ENCODE measurements around the gene DLL4.

Gene DLL4

DNA sequence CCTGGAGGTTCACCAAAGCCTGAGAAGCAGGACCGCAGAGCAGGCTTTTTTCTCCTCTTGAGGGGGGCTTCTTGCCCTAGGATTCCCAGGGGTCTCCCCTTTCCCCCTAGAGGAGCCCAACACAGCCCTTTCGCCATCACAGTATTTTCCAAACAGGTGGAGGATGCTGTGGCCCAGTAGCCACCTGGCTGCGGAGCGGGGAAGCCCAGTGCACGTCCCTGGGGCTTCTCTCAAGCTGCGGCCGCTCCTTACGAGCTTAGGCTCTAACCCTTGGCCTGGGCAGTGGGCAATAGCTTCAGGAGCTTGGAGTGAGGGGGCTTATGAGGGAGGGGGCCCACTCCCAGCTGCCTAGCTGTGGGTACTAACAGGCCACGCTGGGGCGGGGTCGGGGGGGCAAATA lies 11.6 kb upstream of the DLL4 start:
- no peaks in the 10 kb centered on the region for H3K9me3 Mint-ChIP-seq
- no peaks in the 10 kb centered on the region for H3K36me3 Mint-ChIP-seq (ENCODE audit: low read depth)
- H3K4me1 Mint-ChIP-seq, result no peaks in the 10 kb centered on the region
- peaks cover 27% of the 10 kb centered on the region for H3K27me3 Mint-ChIP-seq (ENCODE audit: low read depth)
- no peak overlapping the region for H3K4me3 Mint-ChIP-seq
- TF ChIP-seq, protein P1, sequence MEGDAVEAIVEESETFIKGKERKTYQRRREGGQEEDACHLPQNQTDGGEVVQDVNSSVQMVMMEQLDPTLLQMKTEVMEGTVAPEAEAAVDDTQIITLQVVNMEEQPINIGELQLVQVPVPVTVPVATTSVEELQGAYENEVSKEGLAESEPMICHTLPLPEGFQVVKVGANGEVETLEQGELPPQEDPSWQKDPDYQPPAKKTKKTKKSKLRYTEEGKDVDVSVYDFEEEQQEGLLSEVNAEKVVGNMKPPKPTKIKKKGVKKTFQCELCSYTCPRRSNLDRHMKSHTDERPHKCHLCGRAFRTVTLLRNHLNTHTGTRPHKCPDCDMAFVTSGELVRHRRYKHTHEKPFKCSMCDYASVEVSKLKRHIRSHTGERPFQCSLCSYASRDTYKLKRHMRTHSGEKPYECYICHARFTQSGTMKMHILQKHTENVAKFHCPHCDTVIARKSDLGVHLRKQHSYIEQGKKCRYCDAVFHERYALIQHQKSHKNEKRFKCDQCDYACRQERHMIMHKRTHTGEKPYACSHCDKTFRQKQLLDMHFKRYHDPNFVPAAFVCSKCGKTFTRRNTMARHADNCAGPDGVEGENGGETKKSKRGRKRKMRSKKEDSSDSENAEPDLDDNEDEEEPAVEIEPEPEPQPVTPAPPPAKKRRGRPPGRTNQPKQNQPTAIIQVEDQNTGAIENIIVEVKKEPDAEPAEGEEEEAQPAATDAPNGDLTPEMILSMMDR (IDR thresholded peaks at IDR 0.05; ENCODE audit: unreplicated experiment in 3 of 3), result no peak
- no peak overlapping the region for H3K27ac Mint-ChIP-seq

DNA sequence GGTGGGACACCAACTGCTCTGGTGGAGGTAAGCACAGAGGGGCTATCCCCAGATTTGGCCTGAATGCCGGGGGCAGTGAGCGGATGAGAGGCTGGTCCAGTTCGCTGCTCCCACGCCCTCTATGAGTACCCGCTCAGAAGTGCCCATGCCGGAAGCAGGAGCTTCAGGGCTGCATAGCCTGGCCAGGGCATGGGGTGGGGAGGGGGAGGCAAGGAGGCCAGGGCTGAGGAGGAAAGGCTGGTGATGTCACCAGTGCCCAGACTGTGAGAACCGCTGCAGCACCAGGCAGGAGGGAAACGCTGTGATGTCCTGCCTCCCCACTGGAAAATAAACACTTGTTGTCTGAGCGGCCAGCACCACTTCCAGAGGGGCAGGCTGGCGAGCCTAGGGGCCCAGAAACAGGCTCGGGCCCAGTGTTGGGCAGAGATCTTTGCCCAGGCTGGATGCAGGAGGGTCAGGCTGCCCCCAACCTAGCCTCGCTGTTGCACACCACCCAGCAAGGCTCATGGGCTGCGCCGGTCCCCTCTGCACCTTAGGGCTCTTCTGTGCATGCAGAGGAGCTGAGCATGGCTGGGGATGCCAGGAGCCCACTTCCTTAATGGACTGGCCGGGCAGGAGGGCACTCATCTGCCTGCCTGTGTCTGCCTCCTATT lies 10.9 kb upstream of the DLL4 start:
- Mint-ChIP-seq H3K4me1 (no peaks in the 10 kb centered on the region), H3K4me3 (no peak overlapping the region)

DNA sequence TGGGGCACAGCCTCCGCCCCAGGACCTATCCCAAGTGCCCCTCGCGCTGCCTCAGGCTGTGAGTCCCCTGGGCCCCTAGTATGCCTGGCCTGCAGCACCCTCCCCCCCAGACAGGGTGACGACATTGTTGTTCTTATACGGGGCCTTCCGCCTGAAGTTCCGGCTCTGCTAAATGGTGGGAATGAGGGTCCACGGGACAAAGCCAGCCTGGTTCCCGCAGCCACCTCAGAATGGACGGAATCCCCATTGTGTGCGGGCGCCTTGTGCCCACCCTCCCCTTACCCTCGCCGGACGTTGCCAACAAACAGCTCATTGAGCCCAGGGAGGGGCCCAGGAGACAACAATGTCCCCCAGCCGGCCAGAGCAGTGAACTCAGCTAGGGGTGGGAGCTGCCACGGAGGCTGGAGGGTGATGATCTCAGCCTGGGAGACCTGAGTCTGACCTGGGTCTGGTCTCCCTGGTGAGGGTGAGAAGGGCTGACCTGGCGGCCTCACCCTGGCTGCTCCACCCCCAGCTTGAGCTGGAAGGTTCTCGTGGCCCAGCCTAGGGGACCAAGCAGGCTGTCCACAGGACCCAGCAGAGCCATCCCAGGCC lies 10.2 kb upstream of the DLL4 start:
- TF ChIP-seq, protein P1 (IDR thresholded peaks at IDR 0.05; ENCODE audit: unreplicated experiment in 3 of 3), result no peak
- H3K4me1 Mint-ChIP-seq, result no peaks in the 10 kb centered on the region
- H3K4me3 Mint-ChIP-seq, result no peak overlapping the region
- H3K27ac Mint-ChIP-seq, result no peak overlapping the region
- no peaks in the 10 kb centered on the region for H3K9me3 Mint-ChIP-seq
- H3K27me3 Mint-ChIP-seq (ENCODE audit: low read depth), result peaks cover 37% of the 10 kb centered on the region
- H3K36me3 Mint-ChIP-seq (ENCODE audit: low read depth), result no peaks in the 10 kb centered on the region

More for the DNA sequence above, 10.9 kb upstream of the DLL4 start:
- no peak overlapping the region for H3K27ac Mint-ChIP-seq
- H3K27me3 Mint-ChIP-seq (ENCODE audit: low read depth), result peaks cover 33% of the 10 kb centered on the region
- no peaks in the 10 kb centered on the region for H3K9me3 Mint-ChIP-seq
- H3K36me3 Mint-ChIP-seq (ENCODE audit: low read depth), result no peaks in the 10 kb centered on the region
- TF ChIP-seq, protein P1 (IDR thresholded peaks at IDR 0.05; ENCODE audit: unreplicated experiment in 3 of 3), result no peak

DNA sequence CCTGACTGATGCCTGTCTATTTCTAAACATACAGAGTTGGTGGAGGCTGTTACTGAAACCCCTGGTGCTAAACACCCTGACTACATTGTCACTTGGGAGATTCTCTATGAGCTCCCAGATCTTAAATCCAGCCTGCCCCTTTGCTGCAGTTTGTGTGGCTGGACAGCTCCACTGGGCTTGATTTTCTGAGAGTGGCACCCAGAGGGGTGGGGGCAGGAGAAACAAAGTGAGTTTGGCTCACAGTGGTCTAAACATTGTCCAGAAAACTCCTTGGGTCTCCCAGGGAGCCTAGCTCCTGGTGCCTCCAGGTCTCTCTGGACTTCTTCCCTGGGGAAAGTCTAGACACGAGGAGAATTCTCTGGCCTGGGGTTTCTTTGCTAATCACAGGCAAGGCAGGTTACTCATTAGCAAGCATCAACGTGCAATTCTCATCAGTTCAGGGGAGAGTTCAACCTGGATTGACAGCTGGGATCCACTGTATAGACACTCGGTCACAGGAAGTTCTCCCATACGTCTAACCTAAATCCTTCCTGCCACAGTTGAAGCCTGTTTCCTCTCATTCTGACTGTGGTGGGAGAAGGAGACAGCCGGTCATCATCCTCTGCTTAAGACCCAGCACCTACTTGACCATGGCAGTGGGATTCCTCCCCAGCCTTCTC lies 7.1 kb upstream of the DLL4 start:
- no peak overlapping the region for H3K27ac Mint-ChIP-seq
- H3K27me3 Mint-ChIP-seq (ENCODE audit: low read depth), result peaks cover 63% of the 10 kb centered on the region
- H3K4me1 Mint-ChIP-seq, result peaks cover 11% of the 10 kb centered on the region
- H3K36me3 Mint-ChIP-seq (ENCODE audit: low read depth), result no peaks in the 10 kb centered on the region
- H3K4me3 Mint-ChIP-seq, result no peak overlapping the region
- H3K9me3 Mint-ChIP-seq, result no peaks in the 10 kb centered on the region
- TF ChIP-seq, protein P1 (IDR thresholded peaks at IDR 0.05; ENCODE audit: unreplicated experiment in 3 of 3), result no peak

DNA sequence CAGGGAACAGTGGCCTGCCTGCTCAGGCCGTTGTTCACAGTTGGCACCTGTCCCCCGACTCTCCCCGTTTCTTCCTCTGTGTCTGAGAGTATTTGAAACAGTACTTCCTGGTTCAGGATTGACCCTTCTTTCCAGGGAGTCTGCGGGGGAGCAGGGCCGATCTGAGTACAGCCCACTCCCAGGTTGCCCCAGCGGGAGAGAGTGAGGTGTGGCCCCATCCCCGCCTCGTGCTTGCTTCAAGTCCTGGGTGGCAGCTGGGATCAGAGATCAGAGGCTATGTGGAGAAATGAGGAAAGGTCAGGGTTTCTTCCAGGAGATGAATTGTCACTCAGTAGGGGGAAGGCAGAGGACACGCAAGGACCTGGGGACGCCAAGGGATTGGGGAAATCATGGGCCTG lies 6.5 kb upstream of the DLL4 start:
- no peak overlapping the region for H3K27ac Mint-ChIP-seq

More for the DNA sequence above, 6.5 kb upstream of the DLL4 start:
- H3K4me1 Mint-ChIP-seq, result peaks cover 14% of the 10 kb centered on the region
- TF ChIP-seq, protein P1 (IDR thresholded peaks at IDR 0.05; ENCODE audit: unreplicated experiment in 3 of 3), result no peak
- peaks cover 65% of the 10 kb centered on the region for H3K27me3 Mint-ChIP-seq (ENCODE audit: low read depth)
- no peaks in the 10 kb centered on the region for H3K36me3 Mint-ChIP-seq (ENCODE audit: low read depth)
- H3K4me3 Mint-ChIP-seq, result no peak overlapping the region
- H3K9me3 Mint-ChIP-seq, result no peaks in the 10 kb centered on the region

All from nephron (organoid).